ENCODE data around the gene BMP7. TPM values are rescaled to one million over a fixed set of nuclear protein-coding genes. Genes with fewer than 3 reads are reported as not detected.

BMP7 gene
- total and polyA plus RNA-seq, 2 of the 13 experiments (the other 11 are each of a cell fraction or from before 2014, with no cell fraction given) = not detected

GRCh38 chr20:57281900-57282299, 15.5 kb upstream of the BMP7 start:
- in situ Hi-C loops (cut with HindIII; ENCODE audit: extremely low pct_ligation_motif_present, low pct_unique_long_range_greater_than_20kb) (no loop called here), intact Hi-C loops (cut with micrococcal nuclease; ENCODE audit: unreplicated experiment) (no loop called here)
- ChIA-PET POLR2A (no interaction called here), CTCF (ENCODE audit: low intra/inter-chr PET ratio, low total read pairs) (no interaction called here)
- Histone ChIP-seq H3K79me2 (ENCODE audit: insufficient read depth, low read length) (no peaks in the 10 kb centered on the region), H3K27ac (ENCODE audit: extremely low read length, insufficient read depth, low read length) (no peak overlapping the region), H3K9me3 (ENCODE audit: low read length) (no peaks in the 10 kb centered on the region), H3K4me2 (ENCODE audit: low read depth, low read length) (no peak overlapping the region), H3K9ac (ENCODE audit: insufficient read depth, low read depth, low read length) (no peak overlapping the region), H4K20me1 (ENCODE audit: insufficient read depth, low read length) (no peaks in the 10 kb centered on the region; the same call in 1 of the 2 replicates), H3K27me3 (ENCODE audit: control insufficient read depth in 1 of 2, insufficient read depth in 2 of 2, low read length in 2 of 2) (peaks cover 15 to 83% of the 10 kb centered on the region in 2 experiments), H2AFZ (ENCODE audit: low read length) (no peak overlapping the region), H3K36me3 (replicated peaks in 1 of 2; ENCODE audit: control insufficient read depth in 1 of 2, insufficient read depth in 2 of 2, low read length in 2 of 2) (no peaks in the 10 kb centered on the region), H3K4me3 (replicated peaks in 1 of 3; ENCODE audit: insufficient read depth in 1 of 3, low read depth in 2 of 3, low read length in 3 of 3) (no peak overlapping the region), H3K4me1 (ENCODE audit: insufficient read depth, low read length) (no peaks in the 10 kb centered on the region)
- FAIRE-seq = no peak
- no peak for ATAC-seq
- no peak for DNase-seq (ENCODE audit: low spot score)
- no TSS peak for BruUV-seq (replicated peaks)
- WGBS (ENCODE audit: low lambda C conversion rate) = 33% methylated on average over 7 of the region's 7 CpGs
- TF ChIP-seq ZNF616 (CRISPR knock-in tag; IDR thresholded peaks at IDR 0.05; ENCODE audit: low read depth) (no peak), ZNF841 (CRISPR knock-in tag; IDR thresholded peaks at IDR 0.05; ENCODE audit: borderline replicate concordance) (no peak), ZFYVE20 (CRISPR knock-in tag; IDR thresholded peaks at IDR 0.05; ENCODE audit: borderline replicate concordance, low read depth) (no peak), GFI1 (CRISPR knock-in tag; IDR thresholded peaks at IDR 0.05; ENCODE audit: borderline replicate concordance) (no peak), ZNF781 (CRISPR knock-in tag; IDR thresholded peaks at IDR 0.05; ENCODE audit: borderline replicate concordance, not compliant biosample characterization) (no peak), NFYB (CRISPR knock-in tag; IDR thresholded peaks at IDR 0.05) (no peak), DNMT1 (CRISPR knock-in tag; IDR thresholded peaks at IDR 0.05) (no peak), ASH2L (IDR thresholded peaks at IDR 0.05; ENCODE audit: insufficient read length, low read depth, low read length) (no peak), ZNF513 (CRISPR knock-in tag; conservative IDR thresholded peaks at IDR 0.05) (no peak), ZNF773 (CRISPR knock-in tag; IDR thresholded peaks at IDR 0.05; ENCODE audit: borderline replicate concordance) (no peak), ZNF704 (CRISPR knock-in tag; IDR thresholded peaks at IDR 0.05; ENCODE audit: borderline replicate concordance) (no peak), SALL2 (CRISPR knock-in tag; IDR thresholded peaks at IDR 0.05) (no peak)
- TF ChIP-seq, protein P1, sequence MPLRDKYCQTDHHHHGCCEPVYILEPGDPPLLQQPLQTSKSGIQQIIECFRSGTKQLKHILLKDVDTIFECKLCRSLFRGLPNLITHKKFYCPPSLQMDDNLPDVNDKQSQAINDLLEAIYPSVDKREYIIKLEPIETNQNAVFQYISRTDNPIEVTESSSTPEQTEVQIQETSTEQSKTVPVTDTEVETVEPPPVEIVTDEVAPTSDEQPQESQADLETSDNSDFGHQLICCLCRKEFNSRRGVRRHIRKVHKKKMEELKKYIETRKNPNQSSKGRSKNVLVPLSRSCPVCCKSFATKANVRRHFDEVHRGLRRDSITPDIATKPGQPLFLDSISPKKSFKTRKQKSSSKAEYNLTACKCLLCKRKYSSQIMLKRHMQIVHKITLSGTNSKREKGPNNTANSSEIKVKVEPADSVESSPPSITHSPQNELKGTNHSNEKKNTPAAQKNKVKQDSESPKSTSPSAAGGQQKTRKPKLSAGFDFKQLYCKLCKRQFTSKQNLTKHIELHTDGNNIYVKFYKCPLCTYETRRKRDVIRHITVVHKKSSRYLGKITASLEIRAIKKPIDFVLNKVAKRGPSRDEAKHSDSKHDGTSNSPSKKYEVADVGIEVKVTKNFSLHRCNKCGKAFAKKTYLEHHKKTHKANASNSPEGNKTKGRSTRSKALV (CRISPR knock-in tag; IDR thresholded peaks at IDR 0.05) = no peak
- TF ChIP-seq, protein P2, sequence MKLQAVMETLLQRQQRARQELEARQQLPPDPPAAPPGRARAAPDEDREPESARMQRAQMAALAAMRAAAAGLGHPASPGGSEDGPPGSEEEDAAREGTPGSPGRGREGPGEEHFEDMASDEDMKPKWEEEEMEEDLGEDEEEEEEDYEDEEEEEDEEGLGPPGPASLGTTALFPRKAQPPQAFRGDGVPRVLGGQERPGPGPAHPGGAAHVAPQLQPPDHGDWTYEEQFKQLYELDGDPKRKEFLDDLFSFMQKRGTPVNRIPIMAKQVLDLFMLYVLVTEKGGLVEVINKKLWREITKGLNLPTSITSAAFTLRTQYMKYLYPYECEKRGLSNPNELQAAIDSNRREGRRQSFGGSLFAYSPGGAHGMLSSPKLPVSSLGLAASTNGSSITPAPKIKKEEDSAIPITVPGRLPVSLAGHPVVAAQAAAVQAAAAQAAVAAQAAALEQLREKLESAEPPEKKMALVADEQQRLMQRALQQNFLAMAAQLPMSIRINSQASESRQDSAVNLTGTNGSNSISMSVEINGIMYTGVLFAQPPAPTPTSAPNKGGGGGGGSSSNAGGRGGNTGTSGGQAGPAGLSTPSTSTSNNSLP (IDR thresholded peaks at IDR 0.05; ENCODE audit: low read depth, low read length) = no peak
- TF ChIP-seq, protein P3, sequence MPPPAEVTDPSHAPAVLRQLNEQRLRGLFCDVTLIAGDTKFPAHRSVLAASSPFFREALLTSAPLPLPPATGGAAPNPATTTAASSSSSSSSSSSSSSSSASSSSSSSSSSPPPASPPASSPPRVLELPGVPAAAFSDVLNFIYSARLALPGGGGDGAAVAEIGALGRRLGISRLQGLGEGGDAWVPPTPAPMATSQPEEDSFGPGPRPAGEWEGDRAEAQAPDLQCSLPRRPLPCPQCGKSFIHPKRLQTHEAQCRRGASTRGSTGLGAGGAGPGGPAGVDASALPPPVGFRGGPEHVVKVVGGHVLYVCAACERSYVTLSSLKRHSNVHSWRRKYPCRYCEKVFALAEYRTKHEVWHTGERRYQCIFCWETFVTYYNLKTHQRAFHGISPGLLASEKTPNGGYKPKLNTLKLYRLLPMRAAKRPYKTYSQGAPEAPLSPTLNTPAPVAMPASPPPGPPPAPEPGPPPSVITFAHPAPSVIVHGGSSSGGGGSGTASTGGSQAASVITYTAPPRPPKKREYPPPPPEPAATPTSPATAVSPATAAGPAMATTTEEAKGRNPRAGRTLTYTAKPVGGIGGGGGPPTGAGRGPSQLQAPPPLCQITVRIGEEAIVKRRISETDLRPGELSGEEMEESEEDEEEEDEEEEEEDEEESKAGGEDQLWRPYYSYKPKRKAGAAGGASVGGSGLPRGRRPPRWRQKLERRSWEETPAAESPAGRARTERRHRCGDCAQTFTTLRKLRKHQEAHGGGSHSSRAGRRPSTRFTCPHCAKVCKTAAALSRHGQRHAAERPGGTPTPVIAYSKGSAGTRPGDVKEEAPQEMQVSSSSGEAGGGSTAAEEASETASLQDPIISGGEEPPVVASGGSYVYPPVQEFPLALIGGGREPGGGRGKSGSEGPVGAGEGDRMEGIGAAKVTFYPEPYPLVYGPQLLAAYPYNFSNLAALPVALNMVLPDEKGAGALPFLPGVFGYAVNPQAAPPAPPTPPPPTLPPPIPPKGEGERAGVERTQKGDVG (CRISPR knock-in tag; IDR thresholded peaks at IDR 0.05; ENCODE audit: borderline replicate concordance) = no peak
